ENCODE data around the gene CCDC171.

Gene CCDC171

DNA sequence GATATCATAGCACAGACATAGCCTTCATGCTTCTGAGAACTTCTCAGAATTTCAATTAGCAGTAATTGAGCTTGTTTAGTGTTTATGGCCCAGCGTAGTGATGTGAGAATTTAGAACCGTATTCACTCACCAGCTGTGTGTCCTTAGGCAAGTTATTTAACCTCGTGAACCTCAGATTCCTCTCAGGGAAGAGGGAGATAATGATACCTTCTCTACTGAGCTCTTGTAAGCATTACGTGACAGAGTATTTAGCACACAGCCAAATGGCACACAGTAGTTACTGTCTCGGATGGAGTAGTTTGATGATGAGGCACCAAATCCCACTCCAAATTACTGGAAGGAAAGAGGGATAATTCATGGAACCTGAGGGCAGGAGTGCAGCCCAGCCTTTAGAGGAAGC lies 429.3 kb downstream of the CCDC171 start:
- DNase-seq (ENCODE audit: low spot score) (no peak), FAIRE-seq (no peak)

DNA sequence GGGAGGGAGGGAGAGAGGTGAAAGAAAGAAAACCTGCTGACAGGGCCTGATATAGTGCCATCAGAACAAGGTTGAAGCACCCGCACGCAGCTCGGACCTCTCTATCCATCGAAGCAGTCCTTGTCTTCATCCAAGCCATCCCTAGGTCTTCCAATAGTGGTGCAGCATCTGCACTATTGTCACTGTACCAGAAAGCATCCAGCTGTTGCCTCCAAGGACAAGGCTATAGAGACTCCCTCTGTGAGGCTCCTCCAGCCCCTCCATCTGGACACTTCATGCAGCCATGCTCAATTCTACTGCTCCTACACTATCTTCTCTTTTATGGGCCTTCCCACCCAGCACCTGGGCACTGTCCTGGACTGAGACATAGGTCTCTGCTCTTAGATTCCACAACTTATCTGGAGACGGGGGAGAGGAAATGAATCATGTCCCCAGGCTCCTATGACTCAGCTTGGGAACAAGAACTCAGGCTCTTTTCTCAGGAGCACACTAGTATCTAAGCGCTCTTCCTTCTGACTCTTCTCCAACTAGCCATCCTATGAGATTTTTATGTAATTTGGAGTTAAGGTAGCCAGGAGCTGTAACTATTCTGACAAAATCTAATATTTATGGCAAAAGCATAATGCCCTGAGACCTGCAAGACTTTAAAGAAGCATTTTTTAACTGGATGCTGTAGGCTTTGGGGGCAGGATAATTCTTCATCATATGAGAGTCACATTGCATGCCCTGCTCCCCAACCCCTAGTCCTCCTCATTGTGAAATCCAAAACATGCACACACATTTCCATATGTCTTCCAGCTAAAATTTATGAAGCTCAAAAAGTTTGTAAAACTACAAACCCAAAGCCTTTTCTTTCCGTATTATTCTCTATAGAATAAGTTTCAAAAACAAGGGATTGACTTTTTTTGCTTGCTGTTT lies 446.8 kb downstream of the CCDC171 start:
- peak; percentile 83 for DNase-seq (ENCODE audit: low spot score)
- peak; percentile 92 for FAIRE-seq

DNA sequence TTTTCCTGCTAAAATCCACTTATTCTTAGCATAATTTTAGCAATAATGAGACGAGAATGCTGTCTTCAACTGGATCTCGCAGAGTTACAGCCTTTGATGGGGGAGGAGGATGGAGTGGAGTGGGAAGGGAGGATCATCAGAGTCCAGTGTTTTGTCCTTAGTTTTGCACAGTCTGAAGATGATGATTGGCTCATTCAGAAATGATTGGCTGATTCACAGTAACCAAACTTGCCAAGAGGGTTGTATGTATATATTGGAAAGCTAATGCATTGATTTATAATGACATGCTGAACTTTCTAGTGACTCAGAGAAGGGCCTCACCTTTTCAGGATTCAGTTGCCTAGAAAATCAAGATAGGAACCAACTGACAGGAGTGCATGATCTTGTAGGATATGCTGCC lies 448.0 kb downstream of the CCDC171 start:
- no peak for DNase-seq (ENCODE audit: low spot score)
- FAIRE-seq = no peak

DNA sequence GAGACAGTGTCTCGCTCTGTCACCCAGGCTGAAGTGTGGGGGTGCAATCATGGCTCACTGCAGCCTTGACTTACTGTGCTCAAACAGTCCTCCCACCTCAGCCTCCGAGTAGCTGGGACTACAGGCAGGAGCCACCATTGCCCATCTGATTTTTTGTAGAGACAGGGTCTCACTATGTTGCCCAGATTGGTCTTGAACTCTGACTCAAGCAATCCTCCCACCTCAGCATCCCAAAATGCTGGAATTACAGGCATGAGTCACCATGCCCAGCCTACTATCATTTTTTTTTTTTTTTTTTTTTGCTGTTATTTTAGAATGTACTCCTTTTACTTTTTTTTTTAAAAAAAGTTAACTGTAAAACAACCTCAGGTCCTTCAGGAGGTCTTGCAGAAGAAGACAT lies 449.0 kb downstream of the CCDC171 start:
- DNase-seq (ENCODE audit: low spot score) (no peak), FAIRE-seq (peak; percentile 5)

DNA sequence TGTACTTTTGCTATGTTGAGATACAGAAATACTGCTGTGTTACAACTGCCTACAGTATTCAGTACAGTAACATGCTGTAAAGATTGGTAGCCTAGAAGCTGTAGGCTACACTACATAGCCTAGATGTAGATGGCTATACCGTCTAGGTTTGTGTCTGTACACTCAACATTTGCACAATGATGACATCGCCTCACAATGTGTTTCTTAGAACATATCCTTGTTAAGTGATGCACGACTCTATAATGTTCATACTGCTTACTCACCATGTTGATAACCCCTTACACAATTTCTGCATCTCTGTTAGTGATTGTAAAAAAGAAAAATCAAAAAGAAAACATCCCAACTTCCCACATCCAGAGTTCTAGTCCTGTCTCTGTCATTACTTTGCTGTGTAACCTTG lies 450.0 kb downstream of the CCDC171 start:
- FAIRE-seq (no peak), DNase-seq (ENCODE audit: low spot score) (peak; percentile 42)

DNA sequence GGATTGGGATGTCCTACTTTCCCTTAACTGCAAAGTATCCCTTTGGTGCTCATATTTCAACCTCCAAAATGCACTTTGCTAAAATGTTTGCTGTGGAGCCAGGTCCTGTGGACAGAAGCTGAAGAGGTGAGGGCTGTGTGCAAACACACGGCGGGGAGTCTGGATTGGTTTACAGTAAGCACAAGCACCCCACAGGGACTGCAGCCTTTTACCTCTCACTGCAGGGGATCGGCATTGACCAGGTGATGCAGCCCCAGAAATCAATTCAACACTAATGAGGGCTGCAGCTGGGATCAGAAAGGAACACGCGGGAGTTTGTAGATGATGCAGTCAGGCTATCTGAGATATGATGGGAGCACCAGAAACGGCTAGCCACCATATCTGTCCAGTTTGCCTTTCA lies 450.9 kb downstream of the CCDC171 start:
- no peak for DNase-seq (ENCODE audit: low spot score)
- FAIRE-seq = no peak

DNA sequence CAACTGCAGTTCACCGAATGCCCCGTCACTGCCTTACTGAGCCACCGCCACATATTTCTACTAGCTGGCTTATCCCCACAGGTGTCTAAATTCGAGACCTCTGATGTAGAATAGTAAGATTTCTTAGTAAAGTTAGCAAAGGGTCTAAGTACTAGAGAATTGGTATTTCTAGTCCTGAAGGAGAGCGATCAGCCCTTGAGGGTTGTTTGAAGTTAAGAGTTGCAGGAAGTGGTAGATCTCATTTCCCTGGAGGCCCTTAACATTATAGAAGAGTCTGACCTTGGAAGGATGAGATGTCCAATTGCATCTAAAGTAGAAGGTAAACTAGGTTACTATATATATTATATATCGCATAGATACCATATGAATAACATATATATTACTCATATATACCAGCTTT lies 451.8 kb downstream of the CCDC171 start:
- FAIRE-seq = no peak
- no peak for DNase-seq (ENCODE audit: low spot score)

DNA sequence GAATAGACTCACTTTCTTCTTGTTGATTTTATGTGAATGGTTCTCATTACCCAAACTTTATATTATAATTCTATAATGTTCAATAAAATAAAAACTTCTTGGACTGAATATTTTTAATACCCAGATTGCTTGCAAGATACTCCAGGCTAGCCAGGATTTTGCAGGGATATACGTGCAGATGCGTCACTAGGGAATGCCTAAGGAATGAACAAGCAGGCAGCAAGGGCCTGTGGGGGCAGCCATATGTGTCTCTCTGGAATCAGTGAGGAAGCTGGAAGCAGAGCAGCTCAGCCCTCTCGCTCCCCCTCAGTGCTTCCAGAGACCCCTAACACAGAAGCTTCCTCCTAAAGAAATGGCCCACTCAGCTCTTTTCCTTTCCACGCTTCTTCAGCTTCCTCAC lies 457.4 kb downstream of the CCDC171 start:
- DNase-seq (ENCODE audit: low spot score) = no peak
- FAIRE-seq = no peak

DNA sequence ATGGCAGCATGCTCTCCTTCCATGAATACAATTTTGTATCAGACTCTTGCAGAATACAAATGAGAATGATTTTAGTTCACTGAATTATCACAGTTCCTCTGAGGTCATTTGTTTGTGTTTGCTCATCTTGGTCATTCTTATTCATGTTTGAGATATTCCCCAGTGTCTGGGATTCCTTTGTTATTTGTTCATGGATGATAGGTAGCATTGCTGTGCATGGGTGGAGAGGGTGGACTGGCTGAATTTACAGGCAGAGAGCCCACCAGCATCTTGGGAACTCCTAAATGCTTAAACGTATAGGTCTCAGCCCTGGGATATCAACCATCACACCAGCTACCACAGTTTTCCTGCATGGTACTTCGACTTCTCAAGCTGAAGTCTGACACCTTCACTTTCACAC lies 459.8 kb downstream of the CCDC171 start:
- FAIRE-seq = no peak
- DNase-seq (ENCODE audit: low spot score) = peak; percentile 32

DNA sequence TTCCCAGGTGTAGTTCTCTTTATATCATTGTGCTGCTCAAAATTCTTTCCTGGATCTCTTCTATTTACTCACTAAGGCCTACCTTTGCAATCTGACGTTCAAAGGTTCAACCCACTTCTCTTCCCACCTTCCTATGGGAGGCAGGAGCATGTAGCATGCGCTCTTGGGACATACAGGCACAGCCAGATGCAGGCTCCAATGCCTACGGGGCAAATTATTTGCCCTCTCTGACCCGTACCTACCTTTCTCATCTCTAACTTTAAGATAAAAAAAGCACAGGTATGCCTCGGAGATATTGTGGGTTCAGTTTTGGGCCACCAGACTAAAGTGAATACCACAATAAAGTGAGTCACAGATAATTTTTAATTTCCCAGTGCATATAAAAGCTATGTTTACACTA lies 460.5 kb downstream of the CCDC171 start:
- FAIRE-seq (no peak), DNase-seq (ENCODE audit: low spot score) (no peak)

DNA sequence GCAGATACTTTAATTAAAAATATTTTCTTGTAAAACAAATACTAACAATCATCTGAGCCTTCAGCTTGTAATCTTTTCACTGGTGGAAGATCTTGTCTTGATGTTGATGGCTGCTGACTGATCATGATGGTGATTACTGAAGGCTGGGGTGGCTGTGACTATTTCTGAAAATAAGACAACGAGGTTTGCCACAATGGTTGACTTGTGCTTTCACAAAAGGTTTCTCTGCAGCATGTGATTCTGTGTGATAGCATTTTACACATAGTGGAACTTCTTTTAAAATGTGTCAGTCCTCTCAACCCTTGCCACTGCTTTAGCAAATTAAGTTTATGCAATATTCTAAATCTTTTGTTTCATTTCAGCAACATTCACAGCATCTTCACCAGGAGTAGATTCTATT lies 461.0 kb downstream of the CCDC171 start:
- DNase-seq (ENCODE audit: low spot score) = no peak
- no peak for FAIRE-seq

DNA sequence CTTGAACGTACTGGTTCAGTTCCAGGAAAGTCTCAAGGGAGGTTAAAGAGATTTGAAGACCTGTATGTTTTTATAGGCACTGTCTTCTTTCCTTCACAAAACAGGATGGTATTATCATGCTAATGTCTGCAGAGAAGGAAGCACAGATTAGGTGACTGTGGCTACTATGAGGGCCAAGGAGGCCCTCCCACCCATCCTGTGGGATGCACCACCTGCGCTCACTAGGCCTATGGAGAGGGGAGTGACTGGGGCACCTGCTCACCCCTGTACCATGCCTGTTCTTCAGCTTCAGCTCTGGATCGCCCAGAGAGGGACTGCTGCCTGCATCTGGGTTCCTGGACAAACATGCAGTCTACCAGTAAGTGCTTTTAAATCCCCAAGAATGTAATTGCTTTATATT lies 469.4 kb downstream of the CCDC171 start:
- DNase-seq (ENCODE audit: low spot score) (no peak), FAIRE-seq (no peak)

DNA sequence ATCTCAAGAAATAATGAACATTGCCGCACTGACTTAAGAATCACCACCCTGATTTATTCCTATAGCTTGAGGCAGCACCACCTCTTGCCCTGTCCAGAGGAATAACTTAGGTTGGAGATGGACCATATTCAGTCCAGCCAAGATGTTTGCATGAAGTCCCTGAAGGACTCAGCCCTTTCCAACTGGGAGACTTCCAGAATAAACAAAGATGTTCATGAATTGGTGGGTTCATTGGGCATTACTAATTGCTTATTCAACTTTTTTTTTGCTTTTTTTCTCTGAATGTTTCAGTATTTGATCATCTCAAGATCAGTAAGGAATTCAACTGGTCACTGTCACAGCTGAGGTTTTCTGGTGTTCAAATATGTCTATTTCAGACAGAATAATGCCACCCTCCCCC lies 470.6 kb downstream of the CCDC171 start:
- FAIRE-seq (no peak), DNase-seq (ENCODE audit: low spot score) (no peak)
